H1 (cell line): ENCODE results near the gene SND1. TPM values are rescaled to one million over a fixed set of nuclear protein-coding genes. Genes with fewer than 3 reads are reported as not detected.

ENCODE experiments used
- CTCF ChIA-PET: fragments of 300-600 bp; sonication (Branson Sonifier 250); formaldehyde crosslinking; loops from one replicate; lab custom pipeline; 2021; ENCODE audit not compliant: partially characterized antibody; lab: Charles Lee
- POLR2A ChIA-PET: fragments of 300-600 bp; sonication (Branson Sonifier 250); formaldehyde crosslinking; loops from one replicate; lab custom pipeline; 2021; ENCODE audit warnings: inconsistent platforms; ENCODE audit not compliant: partially characterized antibody; lab: Charles Lee
- DNase-seq, 2 experiments: peaks; one replicate each; pipeline versions ENCODE4 v3.0.0 to v3.0.0-alpha.2; 2010 to 2022; ENCODE audit warnings: low spot score in 2 of 2, low read depth in 1 of 2, mixed read lengths in 1 of 2
- FAIRE-seq: peaks from 2 replicates; lab custom pipeline; 2011; peaks lifted over from hg19 to GRCh38; lab: Jason Lieb, UNC
- H2AFZ ChIP-seq: 2 replicates; pipeline ENCODE4 v1.8.1; 2012; ENCODE audit warnings: low read length, inconsistent platforms
- H2AK5ac ChIP-seq: 2 replicates; pipeline ENCODE4 v1.6.1; 2013; ENCODE audit warnings: low read depth, low read length
- H2BK120ac ChIP-seq: replicated peaks from 2 replicates; pipeline ENCODE3; 2013; ENCODE audit warnings: low read depth, low read length, inconsistent platforms
- H2BK12ac ChIP-seq: 2 replicates; pipeline ENCODE4 v1.6.1; 2013; ENCODE audit warnings: low read depth, low read length
- H2BK15ac ChIP-seq: 2 replicates; pipeline ENCODE4 v1.6.1; 2013; ENCODE audit warnings: low read length
- H2BK20ac ChIP-seq: 2 replicates; pipeline ENCODE4 v1.6.1; 2013; ENCODE audit warnings: low read length
- H2BK5ac ChIP-seq: 2 replicates; pipeline ENCODE4 v1.6.1; 2013; ENCODE audit warnings: low read depth, low read length
- H3K14ac ChIP-seq: 2 replicates; pipeline ENCODE4 v1.6.1; 2013; ENCODE audit warnings: inconsistent platforms; ENCODE audit not compliant: insufficient read length
- H3K18ac ChIP-seq: 2 replicates; pipeline ENCODE4 v1.6.1; 2013; ENCODE audit warnings: low read length; ENCODE audit errors: extremely low read depth
- H3K23ac ChIP-seq: 2 replicates; pipeline ENCODE4 v1.6.1; 2013; ENCODE audit warnings: inconsistent platforms; ENCODE audit not compliant: insufficient read length
- H3K23me2 ChIP-seq: 2 replicates; pipeline ENCODE4 v1.6.1; 2013; ENCODE audit warnings: low read depth, low read length
- H3K27ac ChIP-seq: 2 replicates; pipeline ENCODE4 v1.6.1; 2011; ENCODE audit warnings: low read depth, low read length, inconsistent platforms
- H3K27me3 ChIP-seq, 4 experiments: replicated peaks in 1 of 4; 1 replicate in 1 of 4; 2 replicates in 3 of 4; pipeline versions ENCODE4 v1.6.1 to v1.8.1; 2011 to 2013; ENCODE audit warnings: low read length in 3 of 4, mild to moderate bottlenecking in 3 of 4, inconsistent platforms in 2 of 4, mixed read lengths in 2 of 4, moderate library complexity in 1 of 4; ENCODE audit not compliant: control insufficient read depth in 3 of 4, insufficient read depth in 3 of 4; ENCODE audit errors: extremely low read depth in 1 of 4
- H3K36me3 ChIP-seq, 4 experiments: 2 replicates each; pipeline versions ENCODE4 v1.6.1 to v1.8.1; 2011 to 2013; ENCODE audit warnings: mild to moderate bottlenecking in 4 of 4, low read length in 3 of 4, moderate library complexity in 2 of 4, control low read depth in 1 of 4, inconsistent platforms in 1 of 4; ENCODE audit not compliant: insufficient read depth in 4 of 4, control insufficient read depth in 2 of 4
- H3K4ac ChIP-seq: replicated peaks from 2 replicates; pipeline ENCODE3; 2013; ENCODE audit warnings: low read length, low read depth, mixed read lengths, inconsistent platforms; ENCODE audit not compliant: insufficient read length
- H3K4me1 ChIP-seq, 4 experiments: replicated peaks in 1 of 4; 1 replicate in 1 of 4; 2 replicates in 3 of 4; pipeline versions ENCODE4 v1.6.1 to v1.8.1; 2011 to 2013; ENCODE audit warnings: low read length in 3 of 4, inconsistent platforms in 2 of 4, mixed read lengths in 1 of 4; ENCODE audit not compliant: insufficient read depth in 4 of 4, control insufficient read depth in 3 of 4
- H3K4me2 ChIP-seq, 2 experiments: 2 replicates each; pipeline versions ENCODE4 v1.6.1 to v1.8.1; 2011 to 2013; ENCODE audit warnings: low read depth in 2 of 2, low read length in 2 of 2, control low read depth in 1 of 2, inconsistent platforms in 1 of 2, mild to moderate bottlenecking in 1 of 2; ENCODE audit not compliant: insufficient read depth in 1 of 2
- H3K4me3 ChIP-seq, 4 experiments: fragments of 200-600, 300-600 bp in 1 of 4; sonication (generic), shearing (Covaris generic), sonication (Bioruptor Twin) in 1 of 4; 2 replicates each; pipeline versions ENCODE4 v1.5.1 to v1.8.1; 2011 to 2016; ENCODE audit warnings: low read length in 4 of 4, low read depth in 3 of 4, control low read depth in 2 of 4, inconsistent platforms in 2 of 4, mild to moderate bottlenecking in 2 of 4, mixed read lengths in 1 of 4, moderate library complexity in 1 of 4; ENCODE audit not compliant: insufficient read depth in 2 of 4; ENCODE audit errors: extremely low read depth in 1 of 4
- H3K56ac ChIP-seq: replicated peaks from 2 replicates; pipeline ENCODE3; 2013; ENCODE audit warnings: low read depth, mild to moderate bottlenecking, mixed read lengths, low read length, inconsistent platforms; ENCODE audit not compliant: insufficient read length
- H3K79me1 ChIP-seq: 2 replicates; pipeline ENCODE4 v1.6.1; 2013; ENCODE audit warnings: low read depth, low read length, control low read depth
- H3K79me2 ChIP-seq, 2 experiments: 2 replicates each; pipeline versions ENCODE4 v1.6.1 to v1.8.1; 2012 to 2013; ENCODE audit warnings: low read length in 2 of 2, mild to moderate bottlenecking in 2 of 2, inconsistent platforms in 1 of 2; ENCODE audit not compliant: insufficient read depth in 2 of 2, control insufficient read depth in 1 of 2
- H3K9ac ChIP-seq, 4 experiments: replicated peaks in 1 of 4; 1 replicate in 1 of 4; 2 replicates in 3 of 4; pipeline versions ENCODE4 v1.6.1 to v1.8.1; 2011 to 2013; ENCODE audit warnings: low read depth in 3 of 4, low read length in 3 of 4, control low read depth in 2 of 4, mild to moderate bottlenecking in 2 of 4, moderate library complexity in 2 of 4, inconsistent platforms in 1 of 4; ENCODE audit errors: extremely low read depth in 1 of 4
- H3K9me3 ChIP-seq, 2 experiments: 2 replicates each; pipeline versions ENCODE4 v1.6.1 to v1.8.1; 2012 to 2013; ENCODE audit warnings: mild to moderate bottlenecking in 2 of 2, moderate library complexity in 2 of 2, control low read depth in 1 of 2, inconsistent platforms in 1 of 2, low read depth in 1 of 2, low read length in 1 of 2, mixed read lengths in 1 of 2; ENCODE audit not compliant: insufficient read depth in 2 of 2
- H4K20me1 ChIP-seq, 2 experiments: replicated peaks in 1 of 2; 2 replicates each; pipeline versions ENCODE3 to v1.8.1; 2011 to 2013; ENCODE audit warnings: inconsistent platforms in 2 of 2, low read length in 2 of 2, mild to moderate bottlenecking in 1 of 2; ENCODE audit not compliant: insufficient read depth in 2 of 2, control insufficient read depth in 1 of 2
- H4K5ac ChIP-seq: 2 replicates; pipeline ENCODE4 v1.6.1; 2013; ENCODE audit warnings: low read length, low read depth, mixed read lengths, inconsistent platforms; ENCODE audit not compliant: insufficient read length
- H4K8ac ChIP-seq: 2 replicates; pipeline ENCODE4 v1.8.0; 2013; ENCODE audit warnings: mild to moderate bottlenecking, moderate library complexity, low read length, inconsistent platforms; ENCODE audit not compliant: insufficient read depth; ENCODE audit errors: extremely low read depth
- H4K91ac ChIP-seq: replicated peaks from 2 replicates; pipeline ENCODE3; 2013; ENCODE audit warnings: low read length, mixed read lengths, inconsistent platforms; ENCODE audit not compliant: insufficient read length
- ATF2 ChIP-seq: IDR thresholded peaks from 2 replicates; pipeline ENCODE4 v1.6.1; 2012; ENCODE audit warnings: low read length, inconsistent platforms
- ATF3 ChIP-seq: IDR thresholded peaks from 2 replicates; pipeline ENCODE4 v1.6.1; 2011; ENCODE audit warnings: low read depth, mild to moderate bottlenecking, low read length; ENCODE audit not compliant: insufficient read depth
- CTBP2 ChIP-seq: IDR thresholded peaks from 2 replicates; pipeline ENCODE4 v1.7.0; 2011; ENCODE audit warnings: borderline replicate concordance, mild to moderate bottlenecking, moderate library complexity, mixed read lengths, low read length; ENCODE audit not compliant: insufficient read depth, insufficient read length
- E2F6 ChIP-seq: IDR thresholded peaks from 2 replicates; pipeline ENCODE4 v1.6.1; 2012; ENCODE audit warnings: inconsistent platforms
- EGR1 ChIP-seq: IDR thresholded peaks from 2 replicates; pipeline ENCODE4 v1.6.1; 2011; ENCODE audit warnings: low read depth, low read length, borderline replicate concordance
- RNF2 ChIP-seq: fragments of 200-900, 300-1000 bp; sonication (generic); IDR thresholded peaks from 2 replicates; pipeline ENCODE4 v1.7.1; 2016; ENCODE audit warnings: borderline replicate concordance, low read depth, mild to moderate bottlenecking, antibody characterized with exemption, low read length; ENCODE audit not compliant: poor library complexity, severe bottlenecking; ENCODE audit errors: missing control alignments
- SUZ12 ChIP-seq: fragments of 200-600 bp; sonication (generic); IDR thresholded peaks from 2 replicates; pipeline ENCODE4 v1.6.1; 2012; ENCODE audit warnings: mild to moderate bottlenecking, inconsistent platforms, low read length, moderate library complexity, mixed read lengths
- TAF7 ChIP-seq: optimal IDR thresholded peaks from 2 replicates; pipeline ENCODE3; 2011; ENCODE audit warnings: low read depth, mild to moderate bottlenecking, inconsistent platforms, low read length, moderate library complexity, borderline replicate concordance
- TCF12 ChIP-seq: IDR thresholded peaks from 2 replicates; pipeline ENCODE4 v1.6.1; 2011; ENCODE audit warnings: low read depth, mild to moderate bottlenecking, low read length
- TEAD4 ChIP-seq: IDR thresholded peaks from 2 replicates; pipeline ENCODE4 v1.6.1; 2012; ENCODE audit warnings: low read depth, low read length, inconsistent platforms, mixed read lengths
- WGBS, 2 experiments: shearing (Covaris generic) in 1 of 2; methylation state at CpG; one replicate each; pipeline versions ENCODE4 v1.1.6 to v1.1.7; 2013 to 2015; ENCODE audit warnings: low lambda C conversion rate in 2 of 2, mixed read lengths in 2 of 2, inconsistent platforms in 1 of 2, low coverage in 1 of 2, missing lambda C conversion rate in 1 of 2; ENCODE audit not compliant: insufficient replicate concordance in 2 of 2, insufficient coverage in 1 of 2, insufficient read length in 1 of 2; ENCODE audit errors: extremely low coverage in 1 of 2, missing lambda C conversion rate in 1 of 2; 5-methylcytosine and 5-hydroxymethylcytosine counted together
- polyA plus RNA-seq, 7 experiments: library from polyadenylated mRNA; depleted of rRNA in 3 of 7; stranded (reverse) in 5 of 7; unstranded in 2 of 7; fragments of >200 nt in 5 of 7; fragments of 200-250 nt in 2 of 7; gene quantifications; 1 replicate in 5 of 7; 2 replicates in 1 of 7; 4 replicates in 1 of 7; pipeline versions ENCODE4 v1.2.1 to v1.2.3, GENCODE V29; 2011 to 2013; ENCODE audit warnings: missing spikeins in 2 of 7, mixed read lengths in 2 of 7
- total RNA-seq: library from RNA; stranded (reverse); fragmentation: NEBNext Ultra II Directional; extraction: Animal tissue kit (Norgen Biotek cat#: 25700); gene quantifications from 2 replicates; pipeline ENCODE4 v1.2.1, GENCODE V29; 2021

SND1 gene
- total and polyA plus RNA-seq, 2 of the 8 experiments (the other 6 are each of a cell fraction or from before 2014, with no cell fraction given) = 122 to 290 TPM

GRCh38 chr7:128063088-128063487, 411.1 kb downstream of the SND1 start:
- 88% methylated on average over 8 of the region's 8 CpGs; no CpG with 5 or more reads in 1 of the 2 experiments for WGBS, 2 experiments
- no peak overlapping the region for H3K18ac ChIP-seq
- ChIA-PET POLR2A (no interaction called here), CTCF (interaction anchor here (0.7 to 7.6 kb wide), 12 partner anchors 9 to 145 kb away, joined by 3 to 113 read pairs (median 5); no protein-coding TSS in a partner anchor)
- H3K4me1 ChIP-seq = peaks cover 0 to 8% (median 2%) of the 10 kb centered on the region in 4 experiments; a peak in 2 of 7 replicates
- no peak overlapping the region for H2AFZ ChIP-seq
- H3K9me3 ChIP-seq = no peaks in the 10 kb centered on the region
- no peaks in the 10 kb centered on the region for H3K23me2 ChIP-seq
- H3K23ac ChIP-seq = no peak overlapping the region
- no peak overlapping the region for H4K5ac ChIP-seq
- H2BK15ac ChIP-seq = no peak overlapping the region
- no peak overlapping the region for H4K8ac ChIP-seq
- H3K4me3 ChIP-seq = no peak overlapping the region
- no peaks in the 10 kb centered on the region for H3K27me3 ChIP-seq
- H4K20me1 ChIP-seq = peaks cover 6 to 9% of the 10 kb centered on the region in 2 experiments
- no peak overlapping the region for H2BK20ac ChIP-seq
- no peak overlapping the region for H2BK120ac ChIP-seq
- no peaks in the 10 kb centered on the region for H3K79me1 ChIP-seq
- DNase-seq = no peak
- no peak overlapping the region for H3K56ac ChIP-seq
- H3K4me2 ChIP-seq = no peak overlapping the region
- H4K91ac ChIP-seq = no peak overlapping the region
- FAIRE-seq = no peak
- H3K27ac ChIP-seq = no peak overlapping the region
- no peak overlapping the region for H2BK12ac ChIP-seq
- H2AK5ac ChIP-seq = no peak overlapping the region
- no peak overlapping the region for H3K14ac ChIP-seq
- no peaks in the 10 kb centered on the region for H3K36me3 ChIP-seq
- no peak overlapping the region for H2BK5ac ChIP-seq
- no peak overlapping the region for H3K4ac ChIP-seq
- H3K9ac ChIP-seq = no peak overlapping the region
- no peaks in the 10 kb centered on the region for H3K79me2 ChIP-seq
- TF ChIP-seq TAF7 (no peak), SUZ12 (no peak), TEAD4 (no peak), ATF2 (no peak), EGR1 (no peak), RNF2 (no peak), TCF12 (no peak), ATF3 (no peak), E2F6 (no peak), CTBP2 (no peak)
